ENCODE data around the gene NKD2. TPM values are rescaled to one million over a fixed set of nuclear protein-coding genes. Genes with fewer than 3 reads are reported as not detected.

Gene NKD2
- total RNA-seq = 4.6 and 7.1 TPM in 2 replicates

GRCh38 chr5:1008451-1009358, at the start of gene NKD2:
NKD2 (plus strand) TSS chr5:1008802; CDS start chr5:1009058, 256 bp downstream.

Other genes with a start within 250 kb of the NKD2 start
- gene ZDHHC11B, start 224.1 kb upstream of the NKD2 start, total RNA-seq = 0.29 TPM in 1 of 2 replicates, not detected in the other
- 0.87 and 2.8 TPM in 2 replicates for gene ZDHHC11, start 157.8 kb upstream of the NKD2 start, total RNA-seq
- gene BRD9, start 116.0 kb upstream of the NKD2 start, total RNA-seq = 42.3 and 50.3 TPM in 2 replicates
- 5.6 and 32.1 TPM in 2 replicates for gene TRIP13, start 115.9 kb upstream of the NKD2 start, total RNA-seq
- gene SLC12A7, start 103.3 kb downstream of the NKD2 start, total RNA-seq = 12.5 and 21.0 TPM in 2 replicates
- not detected in 2 replicates for gene SLC6A19, start 192.8 kb downstream of the NKD2 start, total RNA-seq
- gene SLC6A18, start 216.6 kb downstream of the NKD2 start, total RNA-seq = not detected in 2 replicates